Measurements from ENCODE around the gene FOSL2.

The FOSL2 gene

GRCh38 chr2:28413152-28413898 lies 20.7 kb downstream of the FOSL2 start:
- DNase-seq (ENCODE audit: low spot score) = no peak

- DNase-seq (ENCODE audit: low spot score) = no peak
Measured at GRCh38 chr2:28413899-28414295, 21.2 kb downstream of the FOSL2 start.

GRCh38 chr2:28414583-28414982 lies 21.9 kb downstream of the FOSL2 start:
- no peak for DNase-seq (ENCODE audit: low spot score)

- DNase-seq (ENCODE audit: low spot score) = no peak
Measured at GRCh38 chr2:28415010-28415409, 22.4 kb downstream of the FOSL2 start.

- no peak for DNase-seq (ENCODE audit: low spot score)
Measured at GRCh38 chr2:28415715-28416114, 23.1 kb downstream of the FOSL2 start.

DNA sequence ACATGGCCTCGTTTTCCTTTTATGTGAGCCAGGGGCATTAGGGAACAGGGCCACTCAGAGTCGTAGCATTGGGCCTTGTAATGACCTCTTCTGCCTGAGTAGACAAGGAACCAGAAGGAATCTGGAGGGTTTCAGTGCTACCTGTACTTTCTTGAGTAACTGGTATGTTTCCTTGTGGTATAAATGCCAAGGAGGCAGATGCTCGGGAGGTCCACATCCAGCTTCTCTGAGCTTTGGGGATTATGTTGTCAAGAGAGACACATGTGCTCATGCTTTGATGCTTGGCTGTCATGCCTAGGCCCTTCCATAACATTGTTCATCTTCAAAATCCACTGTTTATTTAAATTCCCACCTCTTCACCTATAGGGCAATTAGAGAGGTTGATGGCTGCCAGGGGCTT lies 26.3 kb downstream of the FOSL2 start:
- no peak for DNase-seq (ENCODE audit: low spot score)

GRCh38 chr2:28419443-28420270 lies 27.0 kb downstream of the FOSL2 start:
- no peak for DNase-seq (ENCODE audit: low spot score)

DNA sequence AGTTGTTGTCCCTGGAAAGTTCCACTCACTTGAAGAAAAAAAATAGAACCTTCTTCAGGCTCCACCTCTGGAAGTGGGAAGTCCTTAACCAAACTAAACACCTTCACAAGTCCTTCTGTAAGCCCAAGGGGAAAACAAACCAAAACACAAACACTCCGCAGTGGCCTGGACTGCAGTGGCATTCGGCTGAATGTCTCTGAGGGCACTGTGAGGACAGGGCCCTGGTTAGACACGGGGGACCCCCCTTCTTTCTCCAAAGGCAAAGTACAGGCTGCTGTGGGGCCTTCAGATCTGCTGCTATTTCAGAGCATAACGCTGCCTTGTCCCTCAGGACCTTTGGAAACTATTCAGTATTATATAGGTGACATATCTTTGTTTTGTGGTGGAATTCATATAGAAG lies 28.1 kb downstream of the FOSL2 start:
- DNase-seq (ENCODE audit: low spot score) = no peak

- no peak for DNase-seq (ENCODE audit: low spot score)
Measured at GRCh38 chr2:28422908-28423741, 30.5 kb downstream of the FOSL2 start.

- no peak for DNase-seq (ENCODE audit: low spot score)
Measured at GRCh38 chr2:28423856-28424605, 31.4 kb downstream of the FOSL2 start.

DNA sequence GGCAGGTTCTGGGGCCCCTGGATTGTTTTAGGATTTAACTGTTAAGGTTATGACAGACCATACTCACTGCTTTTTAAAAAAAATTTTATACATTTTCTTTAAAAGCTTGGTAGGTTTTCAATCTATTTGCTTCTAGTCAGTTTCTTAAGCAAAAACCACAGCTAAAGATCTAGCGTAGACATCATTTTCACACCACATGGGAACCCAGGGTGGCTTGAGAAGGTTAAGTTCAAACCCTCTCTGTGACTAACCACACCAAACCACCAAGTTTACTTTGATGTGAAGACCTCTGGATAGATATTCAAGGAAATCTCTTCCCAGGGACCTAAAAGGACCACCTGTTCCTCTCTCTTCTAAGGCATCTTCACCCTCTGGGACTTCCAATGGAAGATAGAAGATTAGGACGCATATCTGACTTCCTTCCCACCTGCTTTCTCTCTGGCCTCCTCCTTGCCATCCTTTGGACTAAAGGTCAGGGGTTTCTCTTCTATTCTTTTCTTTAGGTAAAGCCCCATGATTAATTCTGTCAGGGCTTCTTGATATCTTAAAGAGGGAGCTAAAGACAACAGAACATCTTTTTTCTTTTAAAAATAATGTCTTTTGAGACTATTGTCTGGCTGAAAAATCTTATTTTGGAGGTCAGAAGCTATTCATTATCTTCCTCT lies 32.3 kb downstream of the FOSL2 start:
- no peak for DNase-seq (ENCODE audit: low spot score)

DNA sequence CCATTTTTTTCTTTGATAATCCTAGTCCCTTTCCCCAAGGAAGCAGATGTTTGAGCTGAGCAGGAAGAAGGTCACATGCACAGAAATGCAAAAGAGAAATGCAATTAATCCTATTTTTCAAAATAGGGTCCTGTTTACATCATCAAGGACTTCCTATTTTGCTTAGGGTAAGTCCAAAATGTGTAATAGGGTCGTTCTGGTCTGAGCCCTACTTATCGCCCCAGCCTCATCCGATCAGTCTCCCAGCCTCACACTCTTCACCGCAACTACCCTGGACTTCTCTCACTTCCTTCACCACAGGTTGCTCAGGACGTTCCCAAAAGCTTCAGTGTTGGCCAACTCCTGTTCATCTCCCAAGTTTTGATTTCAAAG lies 32.8 kb downstream of the FOSL2 start:
- DNase-seq (ENCODE audit: low spot score) = no peak

DNA sequence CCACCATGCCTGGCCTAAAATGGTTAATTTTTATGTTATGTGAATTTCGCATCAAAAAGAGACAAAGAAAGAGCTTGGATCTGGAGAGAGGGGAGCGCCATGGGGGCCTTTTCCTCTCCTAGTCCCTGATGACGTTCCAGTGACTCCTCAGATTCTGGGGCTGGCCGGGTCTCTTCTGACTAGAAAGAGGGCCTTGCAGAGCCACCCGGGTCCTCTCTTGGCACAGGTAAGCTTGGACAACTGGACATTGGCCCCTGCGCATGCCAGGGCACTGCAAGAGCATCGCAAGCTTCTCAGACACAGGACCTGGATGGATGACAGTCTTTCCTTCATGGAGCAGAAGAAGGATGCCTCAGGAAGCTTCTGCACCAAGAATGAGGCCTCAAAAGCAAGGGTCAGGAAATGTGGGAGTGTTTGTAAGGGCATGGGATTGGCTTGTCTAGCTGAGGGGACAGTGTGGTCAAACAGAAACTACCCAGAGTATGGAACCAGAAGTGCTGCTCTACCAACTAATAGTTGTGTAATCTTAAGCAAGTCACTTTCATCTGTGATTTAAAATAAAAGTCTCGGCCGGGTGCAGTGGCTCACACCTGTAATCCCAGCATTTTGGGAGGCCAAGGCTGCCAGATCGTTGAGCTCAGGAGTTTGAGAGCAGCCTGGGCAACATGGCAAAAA lies 35.2 kb downstream of the FOSL2 start:
- no peak for DNase-seq (ENCODE audit: low spot score)

DNA sequence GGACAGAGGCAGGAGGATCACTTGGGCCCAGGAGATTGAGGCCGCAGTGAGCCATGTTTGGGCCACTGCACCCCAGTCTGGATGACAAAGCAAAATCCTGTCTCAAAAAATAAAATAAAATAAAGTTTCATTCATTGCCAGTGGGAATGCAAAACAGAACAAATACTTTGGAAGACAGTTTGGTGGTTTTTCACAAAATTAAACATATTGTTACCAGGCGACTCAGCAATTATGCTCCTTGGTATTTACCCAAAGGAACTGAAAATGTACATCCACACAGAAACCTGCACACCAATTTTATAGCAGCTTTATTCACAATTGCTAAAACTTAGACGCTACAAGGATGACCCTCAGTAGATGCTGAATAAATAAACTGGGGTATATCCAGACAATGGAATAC lies 35.8 kb downstream of the FOSL2 start:
- no peak for DNase-seq (ENCODE audit: low spot score)

DNA sequence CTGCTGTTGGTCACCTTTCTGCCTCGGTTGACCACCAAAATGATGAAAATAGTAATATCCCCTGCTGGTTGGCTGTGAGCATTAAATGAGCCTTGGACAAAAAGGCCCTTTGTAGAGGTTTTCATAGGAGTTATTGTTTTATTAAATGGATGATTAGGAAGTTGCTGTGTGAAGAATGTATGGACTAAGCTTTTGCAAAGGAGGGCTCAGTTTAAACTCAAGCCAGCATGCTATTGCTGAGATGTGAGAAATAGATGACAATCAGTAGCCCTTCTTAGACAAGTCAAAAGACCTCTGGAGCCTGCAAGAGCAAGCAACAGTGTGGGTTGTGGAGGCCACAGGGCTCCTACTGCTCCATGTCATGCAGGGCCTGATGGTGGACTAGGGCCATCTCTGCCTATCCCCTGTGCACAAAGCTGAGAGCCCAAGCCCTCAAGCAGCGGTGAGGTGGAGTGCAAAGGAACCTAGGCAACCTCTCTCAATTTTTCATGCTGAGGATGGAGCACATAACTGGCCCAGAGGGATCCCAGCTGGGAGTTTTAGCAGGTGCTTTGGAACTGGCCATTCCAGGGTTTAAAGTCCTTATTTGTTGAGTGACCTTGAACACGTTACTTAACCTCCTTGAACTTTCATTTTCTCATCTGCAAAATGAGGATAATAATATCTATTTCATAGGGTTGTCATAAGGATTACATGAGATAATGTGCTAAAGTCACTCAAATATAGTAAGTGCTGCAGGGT lies 37.1 kb downstream of the FOSL2 start:
- DNase-seq (ENCODE audit: low spot score) = no peak

- no peak for DNase-seq (ENCODE audit: low spot score)
Measured at GRCh38 chr2:28430377-28430765, 37.7 kb downstream of the FOSL2 start.

DNA sequence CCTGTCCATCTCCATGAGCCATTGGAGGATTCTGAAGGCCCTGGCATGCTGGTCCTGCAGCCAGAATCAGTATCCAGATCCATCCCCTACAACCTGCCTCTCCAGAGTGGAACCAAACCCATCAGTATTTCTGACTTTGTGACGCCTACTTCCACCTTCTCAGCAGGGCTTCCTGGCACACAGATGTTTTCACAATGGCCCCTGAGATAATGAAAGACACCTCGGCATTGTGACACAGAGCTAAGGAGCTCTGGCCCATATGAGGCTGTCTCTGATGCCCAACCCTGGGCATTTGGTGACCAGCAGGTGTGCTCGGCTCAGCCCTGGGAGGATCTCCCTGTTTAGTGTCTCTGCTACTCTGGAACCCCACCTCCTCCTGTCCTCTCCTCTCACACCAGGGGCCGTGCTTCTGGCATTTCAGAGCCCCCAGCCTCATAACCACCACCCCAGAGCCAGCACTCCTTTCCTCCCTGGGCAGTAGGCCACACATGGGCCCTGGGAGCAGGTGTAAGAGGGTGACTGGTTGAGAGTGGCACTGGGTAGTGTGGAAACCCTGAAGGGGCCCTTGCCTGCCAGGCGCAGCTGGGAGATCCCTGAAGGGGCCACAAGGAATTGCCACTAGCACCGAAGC lies 38.2 kb downstream of the FOSL2 start:
- no peak for DNase-seq (ENCODE audit: low spot score)

- DNase-seq (ENCODE audit: low spot score) = no peak
Measured at GRCh38 chr2:28431741-28432140, 39.1 kb downstream of the FOSL2 start.

DNA sequence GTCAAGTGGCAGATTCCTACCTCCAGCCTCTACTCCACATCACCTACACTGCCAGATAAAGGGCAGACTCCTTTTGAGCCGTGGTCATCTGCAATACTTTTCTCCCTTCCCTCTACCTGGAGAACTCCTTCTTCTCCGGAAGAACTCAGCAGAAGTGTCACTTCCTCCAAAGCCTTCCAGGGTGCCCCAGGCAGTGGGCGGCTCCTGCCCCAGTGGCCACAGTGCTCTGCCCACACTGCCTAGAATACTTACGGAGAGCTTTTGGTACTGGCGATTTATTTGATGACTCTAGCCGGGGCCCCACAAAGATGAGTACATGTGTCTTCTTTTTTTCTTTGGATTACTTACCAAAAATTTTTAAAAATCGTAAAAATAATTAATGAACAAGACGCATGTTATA lies 39.7 kb downstream of the FOSL2 start:
- no peak for DNase-seq (ENCODE audit: low spot score)

DNA sequence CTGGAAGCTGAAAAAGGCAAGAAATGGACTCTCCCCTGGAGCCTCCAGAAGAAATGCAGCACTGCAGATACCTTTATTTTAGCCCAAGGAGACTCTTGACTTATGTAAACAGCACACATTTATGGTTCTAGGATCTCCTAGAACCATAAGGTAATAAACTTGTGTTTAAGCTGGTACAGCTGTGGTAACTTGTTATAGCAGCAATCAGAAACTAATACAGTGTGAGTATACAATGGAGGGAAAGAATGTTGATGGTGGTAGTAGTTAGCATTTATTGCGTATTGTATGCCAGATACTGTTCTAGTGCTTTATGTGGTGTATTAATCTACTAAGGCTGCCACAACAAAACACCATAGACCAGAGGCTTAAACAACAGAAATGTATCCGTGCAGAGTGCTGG lies 40.6 kb downstream of the FOSL2 start:
- DNase-seq (ENCODE audit: low spot score) = no peak

All from kidney capillary endothelial cell (primary cell).